DMS 273 (cell line): Measurements from ENCODE around the gene MAGI1.

Experiments used
- DNase-seq: peaks from one replicate; lab custom pipeline; 2025; ENCODE audit not compliant: unreplicated experiment; lab: John Stamatoyannopoulos, UW

MAGI1 gene

DNA sequence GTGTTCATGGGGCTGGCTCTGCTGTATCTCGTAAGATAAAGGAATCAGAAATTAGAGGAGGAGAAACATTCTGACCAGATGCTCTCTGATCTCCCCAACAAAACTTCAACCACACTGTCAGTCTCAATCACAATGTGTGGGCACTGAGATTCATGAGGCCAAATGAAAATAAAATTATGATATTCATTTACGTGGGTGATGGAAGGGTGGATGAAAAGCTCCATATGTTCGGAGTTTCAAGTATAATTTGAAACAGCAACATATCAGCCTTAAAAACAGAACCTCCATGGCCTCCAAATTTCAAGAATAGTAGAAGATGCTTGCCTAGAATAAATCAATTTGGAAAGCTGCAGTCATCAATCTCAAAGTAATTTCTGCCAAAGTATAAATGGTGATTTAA is 363.7 kb downstream of the MAGI1 start:
- DNase-seq: no peak

- DNase-seq: no peak
Observed at GRCh38 chr3:65674226-65674625, 364.5 kb downstream of the MAGI1 start.

- peak; percentile 71 for DNase-seq
Observed at GRCh38 chr3:65672871-65673815, 365.6 kb downstream of the MAGI1 start.

- DNase-seq: no peak
Observed at GRCh38 chr3:65672061-65672460, 366.7 kb downstream of the MAGI1 start.

- DNase-seq: no peak
Observed at GRCh38 chr3:65671004-65671403, 367.7 kb downstream of the MAGI1 start.

- no peak for DNase-seq
Observed at GRCh38 chr3:65669163-65669875, 369.4 kb downstream of the MAGI1 start.

DNA sequence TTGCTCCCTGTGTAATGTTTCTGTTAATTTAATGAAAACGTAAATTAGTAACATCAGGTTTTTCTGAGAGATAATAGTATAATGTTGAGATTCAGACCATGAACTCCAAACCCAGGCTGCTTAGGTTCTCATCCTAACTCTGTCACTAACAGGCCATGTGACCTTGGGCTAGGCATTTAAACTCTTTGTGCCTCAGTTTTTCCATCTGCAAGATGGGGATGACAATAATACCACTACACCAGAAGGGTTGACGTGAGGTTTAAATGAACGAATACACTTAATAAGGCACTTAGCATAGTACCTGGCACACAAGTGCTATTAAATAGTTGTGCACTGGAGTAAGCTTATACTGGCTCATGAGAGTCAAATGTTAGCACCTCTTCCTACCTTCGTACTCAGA is 370.8 kb downstream of the MAGI1 start:
- DNase-seq: no peak

- no peak for DNase-seq
Observed at GRCh38 chr3:65666448-65667091, 372.1 kb downstream of the MAGI1 start.

DNA sequence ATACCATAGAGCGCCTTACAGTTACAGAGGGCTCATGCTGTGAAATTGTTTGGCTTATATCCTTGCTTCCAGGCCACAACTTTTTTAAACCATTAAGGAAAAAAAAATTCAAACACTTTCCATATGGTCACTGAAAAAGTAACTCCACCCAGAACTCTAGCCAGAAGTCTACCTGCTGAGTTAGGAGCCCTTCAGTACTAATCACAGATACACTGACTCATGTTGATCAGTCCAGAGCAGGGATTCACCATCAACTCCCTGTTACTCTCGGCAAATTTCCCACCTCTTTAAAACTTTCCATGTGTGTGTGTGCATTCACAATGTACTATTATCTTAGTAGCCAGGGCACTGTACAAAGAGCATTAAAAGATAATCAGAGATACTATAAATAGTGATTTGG is 372.8 kb downstream of the MAGI1 start:
- no peak for DNase-seq

GRCh38 chr3:65664931-65665330 is 373.8 kb downstream of the MAGI1 start:
- no peak for DNase-seq

DNA sequence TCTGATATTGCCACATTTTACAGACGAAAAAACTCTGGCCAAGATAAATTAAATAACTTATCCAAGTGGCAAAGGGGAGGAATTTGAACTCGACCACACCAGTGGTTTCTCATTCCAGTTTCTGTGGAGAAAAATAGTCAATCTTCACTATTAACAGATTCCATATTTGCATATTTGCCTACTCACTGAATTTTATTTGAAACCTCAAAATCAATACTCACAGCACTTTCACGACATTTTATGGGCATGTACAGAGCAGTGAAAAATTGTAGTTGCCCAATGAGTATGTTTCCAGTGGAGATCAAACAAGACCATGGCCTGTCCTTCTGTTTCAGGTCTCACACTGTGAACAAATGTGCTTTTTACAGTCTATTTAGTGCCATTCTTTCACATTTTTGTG is 374.3 kb downstream of the MAGI1 start:
- DNase-seq: no peak

- peak; percentile 16 for DNase-seq
Observed at GRCh38 chr3:65662095-65662494, 376.6 kb downstream of the MAGI1 start.

DNA sequence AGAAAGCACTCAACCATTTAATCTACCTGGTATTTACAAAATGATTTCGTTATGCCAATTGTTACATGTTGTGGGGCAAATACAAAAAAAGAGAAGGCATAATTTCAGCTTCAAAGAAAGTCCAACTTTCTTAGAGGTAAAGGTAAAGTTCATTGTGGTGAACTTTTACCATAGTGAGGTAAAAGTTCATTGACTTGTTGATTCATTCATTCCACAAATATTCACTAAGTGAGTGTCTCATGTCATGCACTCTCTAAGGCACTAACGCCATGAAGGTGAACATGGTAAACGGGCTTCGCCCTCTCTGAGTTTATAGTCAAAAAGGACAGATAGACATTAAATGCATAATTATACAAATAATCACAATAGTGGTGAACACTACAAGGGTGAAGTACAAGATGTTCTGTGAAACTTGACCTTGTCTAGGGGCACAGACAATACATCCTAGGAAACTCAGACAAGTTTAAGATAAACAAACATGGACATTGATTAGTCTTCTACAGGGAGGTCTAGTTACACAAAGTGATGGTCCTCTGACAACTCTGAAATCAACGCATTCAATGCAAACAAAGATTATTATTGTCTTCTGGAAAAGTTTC is 378.6 kb downstream of the MAGI1 start:
- no peak for DNase-seq

DNA sequence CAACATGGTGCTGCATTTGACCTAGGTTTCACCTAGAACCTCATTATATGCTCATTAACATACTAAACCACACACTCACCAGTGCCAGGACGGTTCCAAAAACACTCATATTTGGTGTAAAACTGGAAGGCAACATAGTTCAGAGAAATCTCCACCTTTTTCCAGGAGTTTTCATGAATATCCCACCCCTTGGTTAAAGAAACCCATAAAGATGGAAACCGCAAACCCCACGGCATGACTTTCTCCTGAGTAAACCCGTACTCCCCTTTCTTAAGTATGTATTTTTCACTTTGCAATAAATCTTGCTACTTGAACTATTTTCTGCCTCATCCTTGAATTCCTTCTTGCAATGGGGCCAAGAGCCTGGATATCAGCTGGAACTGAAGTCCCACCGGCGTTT is 379.3 kb downstream of the MAGI1 start:
- DNase-seq: no peak

GRCh38 chr3:65658401-65658800 is 380.3 kb downstream of the MAGI1 start:
- DNase-seq: no peak

DNA sequence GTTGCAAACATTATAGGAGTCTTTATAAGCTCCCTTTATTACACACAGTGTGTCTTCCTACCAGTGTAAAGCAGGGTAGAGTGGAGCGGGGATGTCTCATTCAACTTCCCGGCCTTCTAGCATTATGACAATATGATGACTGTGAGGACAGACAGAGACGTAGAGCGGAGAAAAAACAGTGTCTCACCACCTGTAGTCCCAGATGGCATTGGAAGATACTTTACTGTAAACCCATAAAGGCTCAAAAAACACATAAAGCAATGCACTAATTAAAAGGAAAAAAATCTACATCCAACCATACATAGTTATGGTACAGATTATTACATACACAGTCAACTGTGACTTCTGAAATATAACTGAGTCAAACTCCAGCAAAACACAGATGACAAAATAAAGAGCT is 383.7 kb downstream of the MAGI1 start:
- DNase-seq: no peak

- DNase-seq: no peak
Observed at GRCh38 chr3:65653731-65654130, 385.0 kb downstream of the MAGI1 start.

DNA sequence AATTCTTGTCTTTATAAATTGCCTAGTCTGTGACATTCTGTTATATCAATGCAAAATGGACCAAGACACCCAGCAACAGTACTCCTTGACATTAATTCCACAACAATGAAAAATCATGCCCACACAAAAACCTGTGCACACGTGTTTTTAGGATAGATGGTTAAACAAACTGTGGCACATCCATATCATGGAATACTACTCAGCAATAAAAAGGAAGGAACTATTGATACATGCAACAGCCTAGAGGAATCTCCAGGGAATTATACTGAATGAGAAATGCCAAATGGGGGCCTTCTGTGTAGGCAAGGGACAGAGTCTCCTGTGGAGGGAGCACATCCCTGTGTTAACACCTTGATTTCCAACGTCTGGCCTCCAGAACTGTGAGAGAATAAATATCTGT is 388.5 kb downstream of the MAGI1 start:
- DNase-seq: no peak

- DNase-seq: no peak
Observed at GRCh38 chr3:65647369-65647768, 391.3 kb downstream of the MAGI1 start.

- peak; percentile 49 for DNase-seq
Observed at GRCh38 chr3:65642883-65643282, 395.8 kb downstream of the MAGI1 start.

GRCh38 chr3:65641777-65642176 is 396.9 kb downstream of the MAGI1 start:
- no peak for DNase-seq
